ENCODE measurements around the gene AFF1. TPM values are rescaled to one million over a fixed set of nuclear protein-coding genes. Genes with fewer than 3 reads are reported as not detected.

AFF1 gene
- total and polyA plus RNA-seq, 4 donors = 7.2 to 42.8 (median 21.5) TPM

- no peaks in the 10 kb centered on the region for H3K9me3 ChIP-seq (ENCODE audit: control insufficient read depth in 4 of 4, low read length in 3 of 4)
- H3K27ac ChIP-seq (ENCODE audit: low read depth in 1 of 2, low read length in 2 of 2) = no peak overlapping the region
- H3K4me1 ChIP-seq (ENCODE audit: control insufficient read depth in 4 of 4, insufficient read depth in 4 of 4, low read length in 3 of 4) = peaks cover 5 to 17% (median 11%) of the 10 kb centered on the region in 4 donors
- TF ChIP-seq FOXA2 (IDR thresholded peaks at IDR 0.05) (no peak), RXRA (IDR thresholded peaks at IDR 0.05) (no peak), REST (IDR thresholded peaks at IDR 0.05) (no peak)
- H3K9ac ChIP-seq (ENCODE audit: low read depth in 1 of 2, low read length in 2 of 2) = no peak overlapping the region
- H3K4me3 ChIP-seq (ENCODE audit: low read depth in 1 of 3, low read length in 3 of 3) = no peak overlapping the region
- H3K36me3 ChIP-seq (ENCODE audit: control insufficient read depth in 4 of 4, insufficient read depth in 3 of 4, low read depth in 1 of 4, low read length in 3 of 4) = peaks cover 0 to 2% (median 0%) of the 10 kb centered on the region in 4 donors
- no peak for DNase-seq (ENCODE audit: low spot score)
- 92% methylated on average over 3 of the region's 3 CpGs for WGBS
- H3K27me3 ChIP-seq (ENCODE audit: control insufficient read depth in 4 of 4, insufficient read depth in 4 of 4, low read length in 3 of 4) = no peaks in the 10 kb centered on the region
Measured at GRCh38 chr4:86965019-86965976, 30.5 kb downstream of the AFF1 start.

GRCh38 chr4:86967073-86967472, 32.3 kb downstream of the AFF1 start:
- TF ChIP-seq REST (IDR thresholded peaks at IDR 0.05) (no peak), TAF1 (conservative IDR thresholded peaks at IDR 0.05) (no peak), FOXA1 (IDR thresholded peaks at IDR 0.05) (no peak), NR2F2 (IDR thresholded peaks at IDR 0.05) (no peak), RAD21 (IDR thresholded peaks at IDR 0.05) (no peak), FOXA2 (IDR thresholded peaks at IDR 0.05) (no peak), ATF3 (IDR thresholded peaks at IDR 0.05) (no peak), EGR1 (IDR thresholded peaks at IDR 0.05; ENCODE audit: low read depth in 2 of 2) (no peak), CTCF (IDR thresholded peaks at IDR 0.05; ENCODE audit: low read depth, low read length, missing input control) (no peak), HNF4A (conservative IDR thresholded peaks at IDR 0.05) (no peak), SP1 (IDR thresholded peaks at IDR 0.05) (no peak), MAX (IDR thresholded peaks at IDR 0.05) (no peak), JUND (IDR thresholded peaks at IDR 0.05) (no peak), HNF4G (IDR thresholded peaks at IDR 0.05) (no peak)
- TF ChIP-seq, protein P1, sequence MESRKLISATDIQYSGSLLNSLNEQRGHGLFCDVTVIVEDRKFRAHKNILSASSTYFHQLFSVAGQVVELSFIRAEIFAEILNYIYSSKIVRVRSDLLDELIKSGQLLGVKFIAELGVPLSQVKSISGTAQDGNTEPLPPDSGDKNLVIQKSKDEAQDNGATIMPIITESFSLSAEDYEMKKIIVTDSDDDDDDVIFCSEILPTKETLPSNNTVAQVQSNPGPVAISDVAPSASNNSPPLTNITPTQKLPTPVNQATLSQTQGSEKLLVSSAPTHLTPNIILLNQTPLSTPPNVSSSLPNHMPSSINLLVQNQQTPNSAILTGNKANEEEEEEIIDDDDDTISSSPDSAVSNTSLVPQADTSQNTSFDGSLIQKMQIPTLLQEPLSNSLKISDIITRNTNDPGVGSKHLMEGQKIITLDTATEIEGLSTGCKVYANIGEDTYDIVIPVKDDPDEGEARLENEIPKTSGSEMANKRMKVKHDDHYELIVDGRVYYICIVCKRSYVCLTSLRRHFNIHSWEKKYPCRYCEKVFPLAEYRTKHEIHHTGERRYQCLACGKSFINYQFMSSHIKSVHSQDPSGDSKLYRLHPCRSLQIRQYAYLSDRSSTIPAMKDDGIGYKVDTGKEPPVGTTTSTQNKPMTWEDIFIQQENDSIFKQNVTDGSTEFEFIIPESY (IDR thresholded peaks at IDR 0.05) = no peak
- H3K4me3 ChIP-seq (ENCODE audit: low read depth in 1 of 3, low read length in 3 of 3) = no peak overlapping the region
- no peaks in the 10 kb centered on the region for H3K27me3 ChIP-seq (ENCODE audit: control insufficient read depth in 4 of 4, insufficient read depth in 4 of 4, low read length in 3 of 4)
- H3K9me3 ChIP-seq (ENCODE audit: control insufficient read depth in 4 of 4, low read length in 3 of 4) = no peaks in the 10 kb centered on the region
- 86% methylated on average over 2 of the region's 2 CpGs for WGBS
- H3K4me1 ChIP-seq (ENCODE audit: control insufficient read depth in 4 of 4, insufficient read depth in 4 of 4, low read length in 3 of 4) = peaks cover 2 to 21% (median 10%) of the 10 kb centered on the region in 4 donors
- no peak for DNase-seq (ENCODE audit: low spot score)
- no peak overlapping the region for H3K9ac ChIP-seq (ENCODE audit: low read depth in 1 of 2, low read length in 2 of 2)
- peaks cover 0 to 2% (median 0%) of the 10 kb centered on the region in 4 donors for H3K36me3 ChIP-seq (ENCODE audit: control insufficient read depth in 4 of 4, insufficient read depth in 3 of 4, low read depth in 1 of 4, low read length in 3 of 4)
- no peak overlapping the region for H3K27ac ChIP-seq (ENCODE audit: low read depth in 1 of 2, low read length in 2 of 2)

All from liver (tissue), 9 donors.